Measurements from ENCODE around the gene DOCK11.

DNA sequence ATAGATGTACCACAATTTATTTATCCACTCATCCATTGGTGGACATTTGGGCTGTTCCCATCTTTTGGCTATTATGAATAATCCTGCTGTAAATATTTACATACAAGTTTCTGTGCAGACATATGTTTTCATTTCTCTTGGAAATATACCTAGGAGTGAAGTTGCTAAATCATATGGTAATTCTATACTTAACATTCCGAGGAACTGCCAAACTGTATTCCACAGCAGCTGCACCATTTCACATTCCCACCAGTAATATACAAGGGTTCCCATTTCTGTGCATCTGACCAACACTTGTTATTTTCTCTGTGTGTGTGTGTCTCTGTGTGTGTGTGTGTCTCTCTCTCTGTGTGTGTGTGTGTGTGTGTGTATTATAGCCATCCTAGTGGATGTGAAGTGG lies 15.4 kb upstream of the DOCK11 start:
- TF ChIP-seq POLR2AphosphoS5 (IDR thresholded peaks at IDR 0.05; ENCODE audit: borderline replicate concordance, low read depth, low read length), result no peak
- TF ChIP-seq FOXP2 (optimal IDR thresholded peaks at IDR 0.05; ENCODE audit: control extremely low read depth, extremely low read length, insufficient read depth), result no peak
- no peak for TF ChIP-seq EZH2 (IDR thresholded peaks at IDR 0.05)
